Choroid plexus epithelial cell (primary cell): Measurements from ENCODE around the gene PITPNM3.

Source experiments
- DNase-seq: peaks from one replicate; pipeline ENCODE4 v3.0.0-alpha.2; 2010; ENCODE audit warnings: low read depth
- H3K4me3 ChIP-seq: 2 replicates; pipeline ENCODE4 v1.5.1; 2011; ENCODE audit warnings: low read depth, mild to moderate bottlenecking, control low read depth, low read length, moderate library complexity
- TF ChIP-seq, protein P1 (sequence below): conservative IDR thresholded peaks from 2 replicates; pipeline ENCODE4 v1.5.1; 2011; ENCODE audit warnings: low read depth, mild to moderate bottlenecking, control low read depth, inconsistent platforms, low read length, moderate library complexity

The PITPNM3 gene

DNA sequence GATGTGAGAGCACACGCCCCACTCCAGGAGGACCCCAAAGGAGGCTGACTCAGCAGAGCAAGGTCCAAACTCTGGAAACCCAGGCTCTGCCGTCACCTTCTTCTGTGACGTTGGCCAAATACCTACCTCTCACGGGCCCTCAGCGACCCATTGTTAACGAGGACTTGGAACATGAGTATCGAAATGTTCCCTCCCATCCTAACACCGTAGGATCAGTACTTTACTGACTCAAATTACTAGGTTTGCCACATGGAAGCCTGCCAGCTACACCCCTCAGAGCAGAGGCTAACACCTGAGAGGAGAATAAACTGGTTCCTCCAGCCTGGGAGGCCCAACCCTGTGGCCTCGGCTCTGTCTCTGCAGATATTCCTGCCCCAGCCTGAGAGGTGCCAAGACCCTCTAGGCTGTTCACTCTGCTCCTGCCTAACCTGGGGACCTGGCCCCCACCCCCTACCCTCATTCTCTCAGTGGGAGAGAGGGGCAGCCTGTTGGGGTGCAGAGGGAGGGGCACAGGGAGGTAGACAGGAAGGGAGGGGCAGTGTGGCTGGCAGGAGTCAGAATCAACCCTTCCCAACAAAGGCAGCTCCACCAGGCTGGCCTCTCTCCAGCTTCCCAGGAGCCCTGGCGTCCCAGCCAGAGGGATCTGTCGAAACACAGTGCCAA lies 4.4 kb downstream of the PITPNM3 start:
- no peak overlapping the region for H3K4me3 ChIP-seq
- TF ChIP-seq, protein P1, sequence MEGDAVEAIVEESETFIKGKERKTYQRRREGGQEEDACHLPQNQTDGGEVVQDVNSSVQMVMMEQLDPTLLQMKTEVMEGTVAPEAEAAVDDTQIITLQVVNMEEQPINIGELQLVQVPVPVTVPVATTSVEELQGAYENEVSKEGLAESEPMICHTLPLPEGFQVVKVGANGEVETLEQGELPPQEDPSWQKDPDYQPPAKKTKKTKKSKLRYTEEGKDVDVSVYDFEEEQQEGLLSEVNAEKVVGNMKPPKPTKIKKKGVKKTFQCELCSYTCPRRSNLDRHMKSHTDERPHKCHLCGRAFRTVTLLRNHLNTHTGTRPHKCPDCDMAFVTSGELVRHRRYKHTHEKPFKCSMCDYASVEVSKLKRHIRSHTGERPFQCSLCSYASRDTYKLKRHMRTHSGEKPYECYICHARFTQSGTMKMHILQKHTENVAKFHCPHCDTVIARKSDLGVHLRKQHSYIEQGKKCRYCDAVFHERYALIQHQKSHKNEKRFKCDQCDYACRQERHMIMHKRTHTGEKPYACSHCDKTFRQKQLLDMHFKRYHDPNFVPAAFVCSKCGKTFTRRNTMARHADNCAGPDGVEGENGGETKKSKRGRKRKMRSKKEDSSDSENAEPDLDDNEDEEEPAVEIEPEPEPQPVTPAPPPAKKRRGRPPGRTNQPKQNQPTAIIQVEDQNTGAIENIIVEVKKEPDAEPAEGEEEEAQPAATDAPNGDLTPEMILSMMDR, result no peak
- DNase-seq, result no peak

DNA sequence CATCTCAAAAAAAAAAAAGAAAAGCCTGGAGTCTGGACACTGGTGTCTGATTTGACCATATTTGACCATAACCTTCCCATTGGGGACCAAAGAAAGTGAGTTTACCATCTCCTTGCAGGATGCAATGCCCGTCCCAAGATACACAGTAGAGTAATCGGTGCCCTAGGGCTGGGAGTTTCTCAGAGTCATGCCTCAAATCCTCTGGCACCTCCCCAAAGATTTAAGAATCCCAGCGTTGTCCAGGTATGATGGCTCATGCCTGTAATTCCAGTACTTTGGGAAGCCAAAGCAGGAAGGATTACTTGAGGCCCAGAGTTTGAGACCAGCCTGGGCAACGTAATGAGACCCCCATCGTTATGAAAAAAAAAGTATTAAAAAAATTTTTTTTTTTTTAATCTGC lies 5.0 kb downstream of the PITPNM3 start:
- DNase-seq, result no peak
- TF ChIP-seq, protein P1, result no peak
- no peak overlapping the region for H3K4me3 ChIP-seq

DNA sequence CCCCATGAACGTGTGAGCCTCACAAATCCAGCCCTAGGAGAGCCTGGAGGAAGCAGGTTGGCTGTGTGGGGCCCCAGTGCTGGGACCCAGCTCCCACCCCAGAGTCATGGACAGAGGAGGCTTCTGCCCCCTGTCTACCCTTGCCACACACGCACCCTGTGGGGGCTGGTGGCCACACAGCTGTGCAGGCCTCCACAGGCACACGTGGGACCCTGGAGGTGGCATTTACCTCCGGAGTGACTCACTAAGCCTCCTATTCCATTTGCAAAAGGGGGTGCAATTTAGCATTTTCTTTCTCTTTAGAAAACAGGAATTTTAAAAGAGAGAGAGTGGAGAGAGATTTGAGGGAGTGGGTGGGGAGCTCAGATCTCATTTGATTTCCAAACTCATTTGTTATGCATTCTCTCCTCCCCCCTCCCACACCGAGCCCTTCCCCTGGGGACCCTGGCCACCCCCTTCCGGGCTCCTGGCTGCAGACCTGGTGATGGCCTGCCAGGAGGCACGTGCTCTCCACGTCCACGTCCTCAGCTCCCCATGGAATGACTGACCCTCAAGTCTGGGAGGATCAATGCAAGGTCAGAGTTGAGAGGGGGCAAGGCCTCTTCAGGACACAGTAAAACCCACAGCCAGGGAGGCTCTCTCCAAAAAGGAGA lies 6.8 kb downstream of the PITPNM3 start:
- no peak overlapping the region for H3K4me3 ChIP-seq
- TF ChIP-seq, protein P1, result no peak
- no peak for DNase-seq

DNA sequence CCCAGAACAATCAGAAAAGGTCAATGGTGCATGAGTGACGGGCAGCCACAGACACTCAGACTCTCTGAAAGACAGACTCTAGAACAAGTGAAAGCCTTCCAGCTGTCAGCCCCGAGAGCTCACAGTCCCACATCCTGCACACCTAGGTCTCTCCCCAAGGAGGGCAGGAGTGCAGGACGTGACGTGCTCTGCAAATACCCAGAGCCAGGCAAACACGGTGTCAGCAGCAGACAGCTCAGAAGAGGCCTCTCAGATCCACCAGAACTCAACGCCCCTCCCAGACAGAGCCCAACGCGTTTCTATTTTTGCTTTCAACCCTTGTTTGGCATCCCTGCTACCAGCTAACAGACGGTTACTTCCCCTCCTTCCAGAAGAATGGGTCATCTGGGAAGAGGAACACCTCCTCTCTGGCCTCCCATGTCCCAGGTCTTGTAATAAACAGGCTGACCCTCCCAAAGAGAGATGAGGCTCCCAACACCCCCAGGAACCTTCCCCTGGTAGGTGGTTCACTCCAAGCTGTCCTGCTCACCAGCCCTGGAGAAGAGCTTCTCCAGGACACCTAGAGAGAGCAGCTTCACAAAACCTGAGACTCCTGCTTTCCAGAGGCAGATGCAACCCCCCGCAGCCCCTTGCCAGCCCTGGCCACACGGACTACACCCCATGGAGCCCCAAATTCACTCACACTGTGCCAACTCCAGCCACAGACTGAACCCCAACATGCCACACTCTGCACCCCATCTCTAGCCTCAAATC lies 7.6 kb downstream of the PITPNM3 start:
- DNase-seq, result no peak
- TF ChIP-seq, protein P1, result no peak
- H3K4me3 ChIP-seq, result no peak overlapping the region

DNA sequence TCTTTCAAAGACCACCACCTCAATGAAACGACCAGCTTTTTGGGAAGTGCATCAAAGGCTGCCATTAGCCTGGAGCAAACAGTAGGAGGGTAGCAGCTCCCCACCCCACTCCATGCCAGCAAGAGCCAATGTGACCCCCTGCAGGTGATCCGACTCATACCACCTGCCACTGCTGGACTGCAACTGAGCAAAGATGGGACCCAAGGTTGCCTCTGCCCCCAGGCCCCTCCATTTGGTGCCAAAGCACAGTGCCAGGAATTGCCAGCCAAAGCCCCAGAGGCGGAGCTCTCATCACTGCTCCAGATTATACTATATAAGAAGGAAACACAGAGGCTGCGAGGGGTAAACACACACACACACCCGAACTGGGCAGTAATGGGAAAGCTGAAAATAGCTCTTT lies 8.3 kb downstream of the PITPNM3 start:
- TF ChIP-seq, protein P1, result no peak
- DNase-seq, result no peak
- no peak overlapping the region for H3K4me3 ChIP-seq

DNA sequence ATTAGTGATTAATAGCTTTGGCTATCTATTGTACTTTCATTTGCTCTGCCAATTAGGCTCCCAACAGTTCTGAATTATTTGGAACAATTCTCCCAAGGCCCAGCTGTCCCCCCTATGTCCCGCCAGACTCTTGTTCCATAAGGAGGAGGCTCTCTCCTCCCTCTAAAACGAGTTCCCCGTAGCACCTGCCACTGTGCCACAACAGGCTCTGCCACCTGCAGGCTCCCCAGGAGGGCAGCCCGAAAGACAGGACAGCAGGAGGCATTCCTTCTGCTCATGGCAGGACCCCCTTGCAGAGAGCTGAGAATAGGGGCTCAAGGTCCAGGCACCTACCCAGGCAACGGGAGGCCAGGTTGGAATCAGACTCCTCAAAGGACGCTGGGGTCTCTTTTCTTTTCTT lies 9.0 kb downstream of the PITPNM3 start:
- H3K4me3 ChIP-seq, result no peak overlapping the region
- DNase-seq, result no peak
- TF ChIP-seq, protein P1, result no peak
